Right lobe of liver (tissue), 6 donors: ENCODE data around the gene DCST1. TPM values are rescaled to one million over a fixed set of nuclear protein-coding genes. Genes with fewer than 3 reads are reported as not detected.

Source experiments
- ATAC-seq, 4 donors: fragments of 200-7000 bp; cut with Tn5 transposase; one replicate each; pipeline ENCODE4 v1.9.1; 2020; ENCODE audit warnings: mild to moderate bottlenecking in 4 of 4, moderate library complexity in 4 of 4
- DNase-seq, 3 donors: peaks; one replicate each; pipeline ENCODE4 v3.0.0-alpha.2; 2020
- H3K27ac ChIP-seq, 3 donors: fragments of 200-600 bp; one replicate each; pipeline ENCODE4 v1.8.0; 2022
- H3K27me3 ChIP-seq, 2 donors: fragments of 200-600 bp; one replicate each; pipeline ENCODE4 v1.8.0; 2022
- H3K36me3 ChIP-seq, 4 donors: fragments of 200-600 bp; sonication (generic) in 1 of 4; one replicate each; pipeline versions ENCODE4 v1.5.1 to v1.8.0; 2017 to 2022; ENCODE audit warnings: control low read depth in 1 of 4
- H3K4me1 ChIP-seq, 4 donors: fragments of 200-600 bp; sonication (generic) in 1 of 4; one replicate each; pipeline versions ENCODE4 v1.5.1 to v1.8.0; 2017 to 2022; ENCODE audit warnings: control low read depth in 1 of 4
- H3K4me3 ChIP-seq, 3 donors: fragments of 200-600 bp; one replicate each; pipeline ENCODE4 v1.8.0; 2022
- H3K9me3 ChIP-seq, 4 donors: fragments of 200-600 bp; sonication (generic) in 1 of 4; one replicate each; pipeline versions ENCODE4 v1.5.1 to v1.8.0; 2017 to 2022; ENCODE audit warnings: control low read depth in 1 of 4
- POLR2A ChIP-seq: fragments of 450-650 bp; IDR thresholded peaks from one replicate; pipeline ENCODE4 v1.6.1; 2017; ENCODE audit warnings: antibody characterized with exemption, mild to moderate bottlenecking
- WGBS: methylation state at CpG from one replicate; pipeline ENCODE4 v1.1.6; 2018; ENCODE audit warnings: low coverage, low lambda C conversion rate; ENCODE audit not compliant: insufficient coverage; ENCODE audit errors: missing lambda C conversion rate; 5-methylcytosine and 5-hydroxymethylcytosine counted together
- intact Hi-C, 2 donors: fragments of 100-400 bp; cut with DNase I; formaldehyde crosslinking; loops; one replicate each; pipeline versions ENCODE4 v1.11.2 to v1.14.1; 2022
- total RNA-seq, 6 experiments: library from RNA; depleted of rRNA in 2 of 6; stranded (reverse); fragments of >200 nt in 2 of 6; fragmentation: NEBNext Ultra II Directional in 3 of 6; extraction: Animal tissue kit (Norgen Biotek cat#: 25700) in 3 of 6; gene quantifications; one replicate each; pipeline versions ENCODE4 v1.1.0 to v1.2.4, GENCODE V29; 2016 to 2023
- TF ChIP-seq, protein P1 (sequence below), 4 donors: fragments of 200-600 bp in 3 of 4; fragments of 450-650 bp in 1 of 4; IDR thresholded peaks; one replicate each; pipeline versions ENCODE4 v1.5.1 to v1.8.0; 2016 to 2022; ENCODE audit warnings: antibody characterized with exemption in 4 of 4, mild to moderate bottlenecking in 2 of 4
- donor health status: DM: no; HTN: yes; CAD: no.
- donor health status: DM: no; HTN: no; CAD: no.
- donor health status: DM: no; HTN: no; CAD: no.
- donor health status: DM: no; HTN: yes; CAD: no.
- donor health status: DM: no; HTN: yes; CAD: no.

DCST1 gene
- total RNA-seq, 6 experiments from 2014 or later = not detected

DNA sequence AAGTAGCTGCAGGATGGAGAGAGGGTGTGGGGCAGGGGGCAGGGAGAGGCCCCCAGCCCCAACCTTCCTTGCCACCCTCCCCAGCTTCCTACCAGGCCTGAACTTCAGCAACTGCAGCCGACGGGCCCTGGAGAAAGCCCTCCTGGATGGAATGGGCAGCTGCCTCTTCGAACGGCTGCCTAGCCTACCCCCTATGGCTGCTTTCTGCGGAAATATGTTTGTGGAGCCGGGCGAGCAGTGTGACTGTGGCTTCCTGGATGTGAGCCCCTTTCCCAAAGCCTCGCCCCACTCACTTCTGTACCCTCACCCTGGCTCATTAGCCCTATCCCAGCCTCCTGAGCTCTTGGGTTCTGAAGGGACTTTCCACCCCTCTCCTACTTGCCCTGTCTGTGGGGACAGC lies 23.5 kb downstream of the DCST1 start:
- Histone ChIP-seq H3K36me3 (peaks cover 0 to 14% (median 2%) of the 10 kb centered on the region in 4 donors), H3K9me3 (no peaks in the 10 kb centered on the region), H3K4me1 (peaks cover 0 to 8% (median under 1%) of the 10 kb centered on the region in 4 donors), H3K4me3 (no peak overlapping the region), H3K27ac (no peak overlapping the region), H3K27me3 (no peaks in the 10 kb centered on the region)
- ATAC-seq (no peak), DNase-seq (no peak)
- WGBS = no CpG with 5 or more reads among the region's 8 CpGs
- TF ChIP-seq, protein P1, sequence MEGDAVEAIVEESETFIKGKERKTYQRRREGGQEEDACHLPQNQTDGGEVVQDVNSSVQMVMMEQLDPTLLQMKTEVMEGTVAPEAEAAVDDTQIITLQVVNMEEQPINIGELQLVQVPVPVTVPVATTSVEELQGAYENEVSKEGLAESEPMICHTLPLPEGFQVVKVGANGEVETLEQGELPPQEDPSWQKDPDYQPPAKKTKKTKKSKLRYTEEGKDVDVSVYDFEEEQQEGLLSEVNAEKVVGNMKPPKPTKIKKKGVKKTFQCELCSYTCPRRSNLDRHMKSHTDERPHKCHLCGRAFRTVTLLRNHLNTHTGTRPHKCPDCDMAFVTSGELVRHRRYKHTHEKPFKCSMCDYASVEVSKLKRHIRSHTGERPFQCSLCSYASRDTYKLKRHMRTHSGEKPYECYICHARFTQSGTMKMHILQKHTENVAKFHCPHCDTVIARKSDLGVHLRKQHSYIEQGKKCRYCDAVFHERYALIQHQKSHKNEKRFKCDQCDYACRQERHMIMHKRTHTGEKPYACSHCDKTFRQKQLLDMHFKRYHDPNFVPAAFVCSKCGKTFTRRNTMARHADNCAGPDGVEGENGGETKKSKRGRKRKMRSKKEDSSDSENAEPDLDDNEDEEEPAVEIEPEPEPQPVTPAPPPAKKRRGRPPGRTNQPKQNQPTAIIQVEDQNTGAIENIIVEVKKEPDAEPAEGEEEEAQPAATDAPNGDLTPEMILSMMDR (IDR thresholded peaks at IDR 0.05) = no peak
- intact Hi-C loops = loop anchor here (10.0 kb wide), 2 partner anchors 72 to 102 kb away; partner anchors contain the start of genes FLAD1 (in 1 of the 2) and PBXIP1 (in 1 of the 2)

- TF ChIP-seq, protein P1 (IDR thresholded peaks at IDR 0.05) = peak in 1 of 4 donors; percentile 8
- no peak for TF ChIP-seq POLR2A
- ATAC-seq = no peak
- intact Hi-C loops = loop anchor here (10.0 kb wide), 2 partner anchors 73 to 103 kb away; partner anchors contain the start of genes FLAD1 (in 1 of the 2) and PBXIP1 (in 1 of the 2)
- Histone ChIP-seq H3K27ac (no peak overlapping the region), H3K36me3 (peaks cover 0 to 14% (median 2%) of the 10 kb centered on the region in 4 donors), H3K4me3 (no peak overlapping the region), H3K4me1 (peaks cover 0 to 15% (median 4%) of the 10 kb centered on the region in 4 donors), H3K9me3 (no peaks in the 10 kb centered on the region), H3K27me3 (no peaks in the 10 kb centered on the region)
- DNase-seq = no peak
- 100% methylated on average over 1 of the region's 13 CpGs for WGBS
Observed at GRCh38 chr1:155057788-155058211, 24.2 kb downstream of the DCST1 start.

DNA sequence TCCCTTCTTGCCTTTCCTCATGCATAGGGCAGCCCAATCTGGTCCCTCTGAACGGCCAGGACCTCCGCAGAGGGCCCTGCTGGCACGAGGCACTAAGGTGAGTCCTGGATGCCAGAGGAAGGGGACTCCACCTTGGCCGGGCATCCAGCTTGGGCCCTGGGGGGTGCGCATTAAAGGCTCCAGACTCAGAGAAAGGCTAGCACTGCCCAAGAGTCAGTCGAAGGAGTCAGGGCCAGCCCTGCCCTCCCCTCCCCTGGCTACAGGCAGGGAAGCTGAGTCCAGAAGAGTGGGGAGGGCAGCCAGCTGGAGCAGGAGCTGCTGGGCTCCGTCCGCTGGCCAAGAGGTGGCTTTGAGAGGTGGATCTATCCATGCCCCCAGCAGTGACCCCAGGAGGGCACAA lies 27.1 kb downstream of the DCST1 start:
- peaks cover 0 to 27% (median 14%) of the 10 kb centered on the region in 4 donors for H3K4me1 ChIP-seq
- H3K36me3 ChIP-seq = peaks cover 0 to 14% (median 0%) of the 10 kb centered on the region in 4 donors
- no peaks in the 10 kb centered on the region for H3K27me3 ChIP-seq
- no peak overlapping the region for H3K27ac ChIP-seq
- ATAC-seq (no peak), DNase-seq (no peak)
- TF ChIP-seq POLR2A = no peak
- TF ChIP-seq, protein P1 (IDR thresholded peaks at IDR 0.05) = no peak
- H3K9me3 ChIP-seq = no peaks in the 10 kb centered on the region
- intact Hi-C loops = no loop called here
- WGBS = no CpG with 5 or more reads among the region's 8 CpGs
- H3K4me3 ChIP-seq = no peak overlapping the region

- Histone ChIP-seq H3K36me3 (peaks cover 0 to 14% (median 0%) of the 10 kb centered on the region in 4 donors), H3K27ac (no peak overlapping the region), H3K4me1 (peaks cover 0 to 27% (median 14%) of the 10 kb centered on the region in 4 donors), H3K9me3 (no peaks in the 10 kb centered on the region), H3K27me3 (no peaks in the 10 kb centered on the region), H3K4me3 (no peak overlapping the region)
- peak; percentile 67 to 77 (median 72) for ATAC-seq
- intact Hi-C loops = no loop called here
- DNase-seq = peak; percentile 88 to 91 (median 89)
- WGBS = 28% methylated on average over 11 of the region's 21 CpGs
- TF ChIP-seq POLR2A = no peak
- TF ChIP-seq, protein P1 (IDR thresholded peaks at IDR 0.05) = peak; percentile 98 to 99 (median 99)
Observed at GRCh38 chr1:155061381-155062150, 27.9 kb downstream of the DCST1 start.
